Natural killer cell (primary cell): ENCODE results near the gene CIITA. TPM values are rescaled to one million over a fixed set of nuclear protein-coding genes. Genes with fewer than 3 reads are reported as not detected.

Experiments used
- ATAC-seq, 3 donors: fragments of 150-1000 bp in 2 of 3; fragments of 200-7000 bp in 1 of 3; cut with Tn5 transposase; 1 replicate in 1 of 3; 2 replicates in 2 of 3; pipeline ENCODE4 v1.10.0; 2021; ENCODE audit warnings: mild to moderate bottlenecking in 2 of 3, moderate library complexity in 2 of 3
- DNase-seq, 2 donors: peaks; one replicate each; pipeline versions ENCODE4 v3.0.0 to v3.0.0-alpha.2; 2013 to 2021; ENCODE audit warnings: mixed read lengths in 1 of 2
- H3K27ac ChIP-seq: one replicate; pipeline ENCODE4 v1.5.1; 2013; ENCODE audit warnings: mild to moderate bottlenecking, low read length
- H3K27me3 ChIP-seq: one replicate; pipeline ENCODE4 v1.6.1; 2013; ENCODE audit warnings: low read length; ENCODE audit not compliant: control insufficient read depth, insufficient read depth
- H3K36me3 ChIP-seq: one replicate; pipeline ENCODE4 v1.6.1; 2013; ENCODE audit warnings: low read length; ENCODE audit not compliant: control insufficient read depth, insufficient read depth
- H3K4me1 ChIP-seq: one replicate; pipeline ENCODE4 v1.6.1; 2013; ENCODE audit warnings: low read length; ENCODE audit not compliant: control insufficient read depth, insufficient read depth
- H3K4me3 ChIP-seq: one replicate; pipeline ENCODE4 v1.5.1; 2013; ENCODE audit warnings: low read length
- H3K9me3 ChIP-seq: one replicate; pipeline ENCODE4 v1.6.1; 2013; ENCODE audit warnings: low read length; ENCODE audit not compliant: control insufficient read depth, insufficient read depth
- H3K27ac Mint-ChIP-seq, 2 donors: one replicate each; pipeline ENCODE4 v1.8.0; 2022; ENCODE audit warnings: mild to moderate bottlenecking in 2 of 2, mixed read lengths in 2 of 2, moderate library complexity in 1 of 2
- H3K27me3 Mint-ChIP-seq, 2 donors: one replicate each; pipeline ENCODE4 v1.8.0; 2022; ENCODE audit warnings: low read depth in 2 of 2, mixed read lengths in 2 of 2
- H3K36me3 Mint-ChIP-seq: one replicate; pipeline ENCODE4 v1.8.0; 2022; ENCODE audit warnings: mixed read lengths
- H3K4me1 Mint-ChIP-seq, 2 donors: one replicate each; pipeline ENCODE4 v1.8.0; 2022; ENCODE audit warnings: mixed read lengths in 2 of 2
- H3K4me3 Mint-ChIP-seq: one replicate; pipeline ENCODE4 v1.8.0; 2022; ENCODE audit warnings: mild to moderate bottlenecking, moderate library complexity, mixed read lengths
- H3K9me3 Mint-ChIP-seq, 2 donors: one replicate each; pipeline ENCODE4 v1.8.0; 2022; ENCODE audit warnings: mixed read lengths in 2 of 2
- CTCF ChIP-seq: fragments of 200-600 bp; IDR thresholded peaks from one replicate; pipeline ENCODE4 v1.8.0; 2022; ENCODE audit warnings: antibody characterized with exemption
- WGBS: methylation state at CpG from one replicate; pipeline ENCODE4 v1.1.7; 2013; ENCODE audit warnings: missing lambda C conversion rate; ENCODE audit not compliant: insufficient coverage; 5-methylcytosine and 5-hydroxymethylcytosine counted together
- intact Hi-C: fragments of 100-400 bp; cut with micrococcal nuclease; formaldehyde crosslinking; loops from one replicate; pipeline ENCODE4 v1.14.2; 2022
- total RNA-seq, 4 donors: library from RNA; stranded (reverse); fragments of 120-200 nt in 1 of 4; gene quantifications; one replicate each; pipeline versions ENCODE4 v1.2.3 to v1.2.4, GENCODE V29; 2013 to 2022

The CIITA gene
- total RNA-seq, 3 donors from 2014 or later (not counting 1 experiment from before 2014, with no cell fraction given) = 11.5 to 17.7 (median 14.4) TPM

- Histone ChIP-seq H3K9me3 (no peaks in the 10 kb centered on the region), H3K27me3 (no peaks in the 10 kb centered on the region), H3K4me3 (no peak overlapping the region), H3K27ac (no peak overlapping the region), H3K36me3 (no peaks in the 10 kb centered on the region), H3K4me1 (no peaks in the 10 kb centered on the region)
- H3K36me3 Mint-ChIP-seq = no peaks in the 10 kb centered on the region
- H3K4me1 Mint-ChIP-seq = peaks cover 0 to 10% of the 10 kb centered on the region in 2 donors
- intact Hi-C loops = no loop called here
- WGBS = 85% methylated on average over 6 of the region's 6 CpGs
- peaks cover 7 to 8% of the 10 kb centered on the region in 2 donors for H3K9me3 Mint-ChIP-seq
- peaks cover 12 to 20% of the 10 kb centered on the region in 2 donors for H3K27me3 Mint-ChIP-seq
- H3K27ac Mint-ChIP-seq = peak overlapping the region; percentile 20 to 39
- DNase-seq (no peak), ATAC-seq (no peak)
- H3K4me3 Mint-ChIP-seq = no peak overlapping the region
- TF ChIP-seq CTCF = no peak
Measured at GRCh38 chr16:10859658-10860057, 17.3 kb upstream of the CIITA start.

- Mint-ChIP-seq H3K27me3 (peaks cover 16 to 20% of the 10 kb centered on the region in 2 donors), H3K4me3 (no peak overlapping the region), H3K27ac (no peak overlapping the region), H3K36me3 (no peaks in the 10 kb centered on the region), H3K4me1 (peaks cover 0 to 15% of the 10 kb centered on the region in 2 donors), H3K9me3 (peaks cover 7 to 8% of the 10 kb centered on the region in 2 donors)
- no peak for DNase-seq
- no peak overlapping the region for H3K27ac ChIP-seq
- no peak for TF ChIP-seq CTCF
- H3K4me1 ChIP-seq = peaks cover 16% of the 10 kb centered on the region
- WGBS = 57% methylated on average over 2 of the region's 2 CpGs
- no peak overlapping the region for H3K4me3 ChIP-seq
- intact Hi-C loops = no loop called here
- no peak for ATAC-seq
- no peaks in the 10 kb centered on the region for H3K27me3 ChIP-seq
- no peaks in the 10 kb centered on the region for H3K9me3 ChIP-seq
- H3K36me3 ChIP-seq = no peaks in the 10 kb centered on the region
Measured at GRCh38 chr16:10862438-10862837, 14.6 kb upstream of the CIITA start.

GRCh38 chr16:10865991-10866966 lies 10.7 kb upstream of the CIITA start:
- H3K9me3 ChIP-seq = no peaks in the 10 kb centered on the region
- no peak for DNase-seq
- 90% methylated on average over 12 of the region's 13 CpGs for WGBS
- Mint-ChIP-seq H3K36me3 (no peaks in the 10 kb centered on the region), H3K27ac (no peak overlapping the region), H3K27me3 (peaks cover 16 to 20% of the 10 kb centered on the region in 2 donors), H3K9me3 (no peaks in the 10 kb centered on the region), H3K4me1 (peaks cover 35 to 42% of the 10 kb centered on the region in 2 donors), H3K4me3 (no peak overlapping the region)
- no peaks in the 10 kb centered on the region for H3K27me3 ChIP-seq
- TF ChIP-seq CTCF = no peak
- no peak overlapping the region for H3K4me3 ChIP-seq
- H3K36me3 ChIP-seq = no peaks in the 10 kb centered on the region
- intact Hi-C loops = no loop called here
- no peak for ATAC-seq
- no peak overlapping the region for H3K27ac ChIP-seq
- H3K4me1 ChIP-seq = peaks cover 52% of the 10 kb centered on the region
